Keratinocyte (primary cell): Measurements from ENCODE around the gene HOMER2. TPM values are rescaled to one million over a fixed set of nuclear protein-coding genes. Genes with fewer than 3 reads are reported as not detected.

ENCODE experiments used
- DNase-seq: peaks from one replicate; pipeline ENCODE4 v3.0.0-alpha.2; 2011; ENCODE audit warnings: low read depth, missing footprints, low spot score
- FAIRE-seq: peaks from 2 replicates; lab custom pipeline; 2011; peaks lifted over from hg19 to GRCh38; lab: Jason Lieb, UNC
- H2AFZ ChIP-seq: 2 replicates; pipeline ENCODE4 v1.6.0; 2012; ENCODE audit warnings: low read length, control low read depth, inconsistent platforms; ENCODE audit not compliant: control insufficient read depth
- H3K27ac ChIP-seq: 2 replicates; pipeline ENCODE4 v1.5.1; 2011; ENCODE audit warnings: low read length; ENCODE audit not compliant: control insufficient read depth, insufficient read depth
- H3K27me3 ChIP-seq: 3 replicates; pipeline ENCODE4 v1.6.0; 2011; ENCODE audit warnings: low read length; ENCODE audit not compliant: control insufficient read depth, insufficient read depth; ENCODE audit errors: extremely low read depth
- H3K36me3 ChIP-seq, 2 experiments: 2 replicates in 1 of 2; 3 replicates in 1 of 2; pipeline ENCODE4 v1.5.1; 2011; ENCODE audit warnings: low read length in 2 of 2, mild to moderate bottlenecking in 1 of 2; ENCODE audit not compliant: control insufficient read depth in 2 of 2, insufficient read depth in 2 of 2; ENCODE audit errors: extremely low read depth in 1 of 2
- H3K4me1 ChIP-seq: 3 replicates; pipeline ENCODE4 v1.5.1; 2011; ENCODE audit warnings: low read length; ENCODE audit not compliant: control insufficient read depth, insufficient read depth; ENCODE audit errors: extremely low read depth
- H3K4me2 ChIP-seq: 3 replicates; pipeline ENCODE4 v1.6.0; 2011; ENCODE audit warnings: low read depth, low read length; ENCODE audit not compliant: control insufficient read depth, insufficient read depth; ENCODE audit errors: extremely low read depth
- H3K4me3 ChIP-seq, 3 experiments: fragments of 200-600 bp in 1 of 3; sonication (generic) in 1 of 3; 2 replicates in 2 of 3; 3 replicates in 1 of 3; pipeline ENCODE4 v1.5.1; 2011 to 2016; ENCODE audit warnings: low read length in 3 of 3, mild to moderate bottlenecking in 3 of 3, control low read depth in 2 of 3, inconsistent platforms in 1 of 3, low read depth in 1 of 3, mixed read lengths in 1 of 3, mixed run types in 1 of 3, moderate library complexity in 1 of 3; ENCODE audit not compliant: control insufficient read depth in 2 of 3, insufficient read depth in 2 of 3; ENCODE audit errors: extremely low read depth in 1 of 3
- H3K79me2 ChIP-seq: 2 replicates; pipeline ENCODE4 v1.6.0; 2012; ENCODE audit warnings: low read length; ENCODE audit not compliant: control insufficient read depth, insufficient read depth
- H3K9ac ChIP-seq: 3 replicates; pipeline ENCODE4 v1.6.0; 2011; ENCODE audit warnings: low read length; ENCODE audit not compliant: control insufficient read depth, insufficient read depth; ENCODE audit errors: extremely low read depth
- H3K9me1 ChIP-seq: 3 replicates; pipeline ENCODE4 v1.6.0; 2011; ENCODE audit warnings: low read length; ENCODE audit not compliant: control insufficient read depth, insufficient read depth; ENCODE audit errors: extremely low read depth
- H3K9me3 ChIP-seq: 2 replicates; pipeline ENCODE4 v1.5.1; 2012; ENCODE audit warnings: low read depth, low read length; ENCODE audit not compliant: control insufficient read depth
- H4K20me1 ChIP-seq: 3 replicates; pipeline ENCODE4 v1.6.0; 2011; ENCODE audit warnings: low read length; ENCODE audit not compliant: control insufficient read depth, insufficient read depth; ENCODE audit errors: extremely low read depth
- EZH2 ChIP-seq: IDR thresholded peaks from one replicate; pipeline ENCODE4 v1.6.1; 2012; ENCODE audit warnings: inconsistent platforms, mild to moderate bottlenecking, low read length, moderate library complexity
- dilution Hi-C: fragments of 300-500 bp; cut with MboI; formaldehyde crosslinking; loops from one replicate; pipeline ENCODE4 v1.7.0; 2020; ENCODE audit warnings: low sequenced_read_pairs; ENCODE audit not compliant: extremely low pct_ligation_motif_present
- polyA plus RNA-seq, 5 experiments: library from polyadenylated mRNA; depleted of rRNA in 3 of 5; stranded (reverse) in 3 of 5; stranded (forward) in 1 of 5; unstranded in 1 of 5; fragments of >200 nt; gene quantifications; 1 replicate in 1 of 5; 2 replicates in 3 of 5; 3 replicates in 1 of 5; pipeline versions ENCODE4 v1.2.1 to v1.2.3, GENCODE V29; 2011 to 2012; ENCODE audit warnings: missing spikeins in 2 of 5, low read depth in 1 of 5, low replicate concordance in 1 of 5
- TF ChIP-seq, protein P1 (sequence below), 3 experiments: IDR thresholded peaks in 1 of 3; conservative IDR thresholded peaks in 1 of 3; optimal IDR thresholded peaks in 1 of 3; 2 replicates in 2 of 3; 3 replicates in 1 of 3; pipeline versions ENCODE3 to v1.5.1; 2011; ENCODE audit warnings: low read length in 3 of 3, mild to moderate bottlenecking in 3 of 3, moderate library complexity in 2 of 3, control low read depth in 1 of 3, inconsistent platforms in 1 of 3; ENCODE audit not compliant: insufficient read depth in 2 of 3; ENCODE audit errors: extremely low read depth in 1 of 3

HOMER2 gene
- polyA plus RNA-seq, 1 donor (not counting 4 experiments of a cell fraction or from before 2014, with no cell fraction given), result 12.4 TPM

DNA sequence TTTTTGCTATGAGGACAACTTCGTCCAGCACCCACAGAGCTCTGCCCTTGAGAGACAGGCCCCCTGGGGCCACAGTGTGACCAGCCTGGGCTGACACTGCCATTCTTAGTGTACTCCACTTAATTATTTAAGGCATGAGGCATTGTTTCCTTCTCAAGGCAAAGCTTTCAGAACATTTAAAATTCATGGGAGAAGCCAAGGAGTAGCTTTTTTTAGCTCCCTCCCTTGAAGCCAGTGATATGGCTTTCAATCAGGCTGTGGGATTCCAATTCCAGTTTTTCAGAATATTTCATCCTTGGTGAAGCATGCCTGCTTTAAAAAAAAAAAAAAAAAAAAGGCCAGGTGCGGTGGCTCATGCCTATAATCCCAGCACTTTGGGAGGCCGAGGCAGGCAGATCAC lies 21.3 kb downstream of the HOMER2 start:
- Histone ChIP-seq H3K9me1 (no peaks in the 10 kb centered on the region), H3K27ac (no peak overlapping the region), H4K20me1 (no peaks in the 10 kb centered on the region), H3K36me3 (no peaks in the 10 kb centered on the region), H3K4me1 (no peaks in the 10 kb centered on the region), H2AFZ (no peak overlapping the region), H3K79me2 (no peaks in the 10 kb centered on the region), H3K9me3 (no peaks in the 10 kb centered on the region), H3K4me2 (no peak overlapping the region), H3K9ac (no peak overlapping the region), H3K27me3 (no peaks in the 10 kb centered on the region), H3K4me3 (no peak overlapping the region)
- no peak for FAIRE-seq
- dilution Hi-C loops, result no loop called here
- TF ChIP-seq, protein P1, sequence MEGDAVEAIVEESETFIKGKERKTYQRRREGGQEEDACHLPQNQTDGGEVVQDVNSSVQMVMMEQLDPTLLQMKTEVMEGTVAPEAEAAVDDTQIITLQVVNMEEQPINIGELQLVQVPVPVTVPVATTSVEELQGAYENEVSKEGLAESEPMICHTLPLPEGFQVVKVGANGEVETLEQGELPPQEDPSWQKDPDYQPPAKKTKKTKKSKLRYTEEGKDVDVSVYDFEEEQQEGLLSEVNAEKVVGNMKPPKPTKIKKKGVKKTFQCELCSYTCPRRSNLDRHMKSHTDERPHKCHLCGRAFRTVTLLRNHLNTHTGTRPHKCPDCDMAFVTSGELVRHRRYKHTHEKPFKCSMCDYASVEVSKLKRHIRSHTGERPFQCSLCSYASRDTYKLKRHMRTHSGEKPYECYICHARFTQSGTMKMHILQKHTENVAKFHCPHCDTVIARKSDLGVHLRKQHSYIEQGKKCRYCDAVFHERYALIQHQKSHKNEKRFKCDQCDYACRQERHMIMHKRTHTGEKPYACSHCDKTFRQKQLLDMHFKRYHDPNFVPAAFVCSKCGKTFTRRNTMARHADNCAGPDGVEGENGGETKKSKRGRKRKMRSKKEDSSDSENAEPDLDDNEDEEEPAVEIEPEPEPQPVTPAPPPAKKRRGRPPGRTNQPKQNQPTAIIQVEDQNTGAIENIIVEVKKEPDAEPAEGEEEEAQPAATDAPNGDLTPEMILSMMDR (optimal IDR thresholded peaks at IDR 0.05 in 1 of 3, IDR thresholded peaks at IDR 0.05 in 1 of 3, conservative IDR thresholded peaks at IDR 0.05 in 1 of 3; ENCODE audit: extremely low read depth in 1 of 3, insufficient read depth in 2 of 3, low read length in 3 of 3), result no peak
- TF ChIP-seq EZH2, result no peak
- DNase-seq, result no peak

DNA sequence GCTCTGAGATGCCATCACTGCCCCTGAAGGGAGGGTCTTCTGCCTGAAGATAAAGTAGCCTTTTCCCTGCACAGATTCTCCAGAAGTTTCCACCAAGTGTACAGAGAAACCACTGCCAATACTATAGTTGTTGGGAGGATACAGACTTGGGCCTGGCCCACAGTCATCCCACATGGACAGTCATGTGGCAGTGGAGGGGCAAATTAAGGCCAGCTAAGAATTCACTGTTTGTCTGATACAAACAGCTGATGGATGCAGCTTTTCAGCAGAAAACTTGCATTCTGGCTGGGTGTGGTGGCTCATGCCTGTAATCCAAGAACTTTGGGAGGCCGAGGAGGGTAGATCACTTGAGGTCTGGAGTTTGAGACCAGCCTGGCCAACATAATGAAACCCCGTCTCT lies 22.1 kb downstream of the HOMER2 start:
- no peaks in the 10 kb centered on the region for H3K9me3 ChIP-seq
- no peak overlapping the region for H2AFZ ChIP-seq
- dilution Hi-C loops, result no loop called here
- no peak overlapping the region for H3K4me2 ChIP-seq
- no peaks in the 10 kb centered on the region for H3K9me1 ChIP-seq
- no peaks in the 10 kb centered on the region for H3K27me3 ChIP-seq
- DNase-seq, result no peak
- TF ChIP-seq, protein P1 (optimal IDR thresholded peaks at IDR 0.05 in 1 of 3, IDR thresholded peaks at IDR 0.05 in 1 of 3, conservative IDR thresholded peaks at IDR 0.05 in 1 of 3; ENCODE audit: extremely low read depth in 1 of 3, insufficient read depth in 2 of 3, low read length in 3 of 3), result no peak
- no peak for TF ChIP-seq EZH2
- no peaks in the 10 kb centered on the region for H3K4me1 ChIP-seq
- no peaks in the 10 kb centered on the region for H3K79me2 ChIP-seq
- no peak overlapping the region for H3K9ac ChIP-seq
- no peak overlapping the region for H3K27ac ChIP-seq
- no peak overlapping the region for H3K4me3 ChIP-seq
- H3K36me3 ChIP-seq, result no peaks in the 10 kb centered on the region
- FAIRE-seq, result no peak
- no peaks in the 10 kb centered on the region for H4K20me1 ChIP-seq
